Esophagus squamous epithelium (tissue), 5 donors: ENCODE measurements around the gene ROR2. TPM values are rescaled to one million over a fixed set of nuclear protein-coding genes. Genes with fewer than 3 reads are reported as not detected.

Experiments
- DNase-seq: peaks from one replicate; lab custom pipeline; 2025; lab: John Stamatoyannopoulos, UW
- H3K27ac ChIP-seq, 4 donors: fragments of 200-600 bp; sonication (generic); one replicate each; pipeline ENCODE4 v1.5.1; 2016 to 2019; ENCODE audit warnings: mild to moderate bottlenecking in 1 of 4
- H3K27me3 ChIP-seq, 4 donors: fragments of 200-600 bp; sonication (generic); 1 replicate in 3 of 4; 2 replicates in 1 of 4; pipeline versions ENCODE4 v1.5.1 to v1.6.0; 2017 to 2021; ENCODE audit warnings: antibody characterized with exemption in 1 of 4
- H3K36me3 ChIP-seq, 3 donors: fragments of 200-600 bp; sonication (generic); one replicate each; pipeline ENCODE4 v1.5.1; 2016 to 2019
- H3K4me1 ChIP-seq, 3 donors: fragments of 200-600 bp; sonication (generic); one replicate each; pipeline ENCODE4 v1.5.1; 2017 to 2019
- H3K4me3 ChIP-seq, 4 donors: fragments of 200-600 bp; sonication (generic); 1 replicate in 3 of 4; 2 replicates in 1 of 4; pipeline ENCODE4 v1.5.1; 2016 to 2019; ENCODE audit warnings: mild to moderate bottlenecking in 2 of 4, moderate library complexity in 1 of 4
- H3K9me3 ChIP-seq, 3 donors: fragments of 200-600 bp; sonication (generic); one replicate each; pipeline ENCODE4 v1.5.1; 2016 to 2019
- CTCF ChIP-seq, 6 experiments: fragments of 450-650 bp in 4 of 6; fragments of 200-600 bp in 2 of 6; sonication (generic) in 2 of 6; IDR thresholded peaks; one replicate each; pipeline ENCODE4 v1.5.1; 2016 to 2019; ENCODE audit warnings: antibody characterized with exemption in 6 of 6, mild to moderate bottlenecking in 4 of 6, moderate library complexity in 4 of 6
- POLR2A ChIP-seq, 4 donors: fragments of 450-650 bp; IDR thresholded peaks; one replicate each; pipeline ENCODE4 v1.6.1; 2017; ENCODE audit warnings: antibody characterized with exemption in 4 of 4, mild to moderate bottlenecking in 4 of 4, moderate library complexity in 3 of 4
- WGBS, 2 donors: methylation state at CpG; one replicate each; pipeline ENCODE4 v1.1.5; 2018; 5-methylcytosine and 5-hydroxymethylcytosine counted together
- intact Hi-C: fragments of 100-400 bp; cut with DNase I; formaldehyde crosslinking; loops from one replicate; pipeline ENCODE4 v1.15.0; 2022
- total RNA-seq, 4 donors: library from RNA; depleted of rRNA; stranded (reverse); fragments of >200 nt; gene quantifications; one replicate each; pipeline ENCODE4 v1.1.0, GENCODE V29; 2016
- donor health status: DM: yes; HTN: yes; CAD: no.

Gene ROR2
- total RNA-seq, 4 donors from 2014 or later: 0.68 to 12.6 (median 3.7) TPM

- TF ChIP-seq POLR2A (IDR thresholded peaks at IDR 0.05) (no peak), CTCF (IDR thresholded peaks at IDR 0.05) (no peak)
- intact Hi-C loops: no loop called here
- H3K9me3 ChIP-seq: no peaks in the 10 kb centered on the region
These were observed 166.6 kb downstream of the ROR2 start for GRCh38 chr9:91783411-91783810.

GRCh38 chr9:91782708-91783214 is 167.3 kb downstream of the ROR2 start:
- no peak for TF ChIP-seq CTCF (IDR thresholded peaks at IDR 0.05)
- TF ChIP-seq POLR2A (IDR thresholded peaks at IDR 0.05): no peak
- Histone ChIP-seq H3K27me3 (peaks cover 0 to 16% (median 0%) of the 10 kb centered on the region in 4 donors), H3K36me3 (no peaks in the 10 kb centered on the region), H3K4me3 (no peak overlapping the region), H3K9me3 (no peaks in the 10 kb centered on the region), H3K27ac (peak overlapping the region in 2 of 4 donors; percentile 62 to 65), H3K4me1 (no peaks in the 10 kb centered on the region)
- 69 to 86% methylated on average over 5 of the region's 5 CpGs for WGBS, 2 donors
- intact Hi-C loops: no loop called here
- DNase-seq: no peak

More at GRCh38 chr9:91783411-91783810, 166.6 kb downstream of the ROR2 start:
- Histone ChIP-seq H3K4me1 (no peaks in the 10 kb centered on the region), H3K4me3 (no peak overlapping the region), H3K27me3 (peaks cover 0 to 10% (median 0%) of the 10 kb centered on the region in 4 donors), H3K27ac (peak overlapping the region in 2 of 4 donors; percentile 62 to 65), H3K36me3 (no peaks in the 10 kb centered on the region)
- no peak for DNase-seq
- 69 to 74% methylated on average over 6 of the region's 6 CpGs for WGBS, 2 donors

GRCh38 chr9:91781906-91782305 is 168.1 kb downstream of the ROR2 start:
- intact Hi-C loops: no loop called here
- Histone ChIP-seq H3K9me3 (no peaks in the 10 kb centered on the region), H3K36me3 (no peaks in the 10 kb centered on the region), H3K4me1 (peaks cover 0 to 4% (median 3%) of the 10 kb centered on the region in 3 donors), H3K4me3 (no peak overlapping the region), H3K27me3 (peaks cover 0 to 16% (median 0%) of the 10 kb centered on the region in 4 donors), H3K27ac (peak overlapping the region in 3 of 4 donors; percentile 16 to 73 (median 62))
- TF ChIP-seq CTCF (IDR thresholded peaks at IDR 0.05): no peak
- TF ChIP-seq POLR2A (IDR thresholded peaks at IDR 0.05): no peak
- 100% methylated on average over 1 of the region's 3 CpGs; no CpG with 5 or more reads in 1 of the 2 donors for WGBS, 2 donors
- no peak for DNase-seq

GRCh38 chr9:91781116-91781515 is 168.9 kb downstream of the ROR2 start:
- Histone ChIP-seq H3K4me1 (peaks cover 0 to 11% (median 8%) of the 10 kb centered on the region in 3 donors), H3K4me3 (no peak overlapping the region), H3K27ac (peak overlapping the region in 3 of 4 donors; percentile 16 to 73 (median 62)), H3K36me3 (no peaks in the 10 kb centered on the region), H3K27me3 (peaks cover 0 to 20% (median 0%) of the 10 kb centered on the region in 4 donors), H3K9me3 (no peaks in the 10 kb centered on the region)
- no peak for DNase-seq
- TF ChIP-seq CTCF (IDR thresholded peaks at IDR 0.05) (no peak), POLR2A (IDR thresholded peaks at IDR 0.05) (no peak)
- intact Hi-C loops: no loop called here
- WGBS, 2 donors: 61 to 85% methylated on average over 10 of the region's 10 CpGs

GRCh38 chr9:91778031-91778430 is 172.0 kb downstream of the ROR2 start:
- 87 to 90% methylated on average over 10 of the region's 10 CpGs for WGBS, 2 donors
- intact Hi-C loops: loop anchor here (5.0 kb wide), 1 partner anchor 174 kb away; the partner anchor contains the start of gene ROR2
- TF ChIP-seq CTCF (IDR thresholded peaks at IDR 0.05) (no peak), POLR2A (IDR thresholded peaks at IDR 0.05) (no peak)
- peak overlapping the region in 1 of 4 donors; percentile 14 for H3K27ac ChIP-seq
- no peaks in the 10 kb centered on the region for H3K36me3 ChIP-seq
- H3K4me1 ChIP-seq: peaks cover 0 to 35% (median 10%) of the 10 kb centered on the region in 3 donors
- DNase-seq: no peak
- no peak overlapping the region for H3K4me3 ChIP-seq
- peaks cover 0 to 20% (median 0%) of the 10 kb centered on the region in 4 donors for H3K27me3 ChIP-seq
- no peaks in the 10 kb centered on the region for H3K9me3 ChIP-seq
